IgD-negative memory B cell (primary cell): ENCODE data around the gene SIGLEC11. TPM values are rescaled to one million over a fixed set of nuclear protein-coding genes. Genes with fewer than 3 reads are reported as not detected.
"Not testable (repeated sequence)": the region's sequence is repeated elsewhere in the genome, so short reads cannot be mapped to it uniquely, and the experiment has no call there.

Source experiments
- H3K27ac Mint-ChIP-seq, 3 donors: one replicate each; pipeline ENCODE4 v1.8.0; 2020 to 2022; ENCODE audit warnings: mild to moderate bottlenecking in 3 of 3, mixed read lengths in 3 of 3, moderate library complexity in 1 of 3
- H3K27me3 Mint-ChIP-seq: one replicate; pipeline ENCODE4 v1.8.0; 2021; ENCODE audit warnings: mixed read lengths
- H3K36me3 Mint-ChIP-seq: one replicate; pipeline ENCODE4 v1.8.0; 2020; ENCODE audit warnings: mild to moderate bottlenecking, mixed read lengths
- H3K4me1 Mint-ChIP-seq, 3 donors: one replicate each; pipeline ENCODE4 v1.8.0; 2020 to 2022; ENCODE audit warnings: mixed read lengths in 3 of 3, mild to moderate bottlenecking in 1 of 3
- H3K4me3 Mint-ChIP-seq, 4 donors: one replicate each; pipeline ENCODE4 v1.8.0; 2020 to 2022; ENCODE audit warnings: mild to moderate bottlenecking in 4 of 4, mixed read lengths in 4 of 4, moderate library complexity in 3 of 4
- H3K9me3 Mint-ChIP-seq, 3 donors: one replicate each; pipeline ENCODE4 v1.8.0; 2020 to 2021; ENCODE audit warnings: mixed read lengths in 3 of 3, mild to moderate bottlenecking in 1 of 3
- polyA plus RNA-seq: library from polyadenylated mRNA; unstranded; fragments of 300-500 nt; fragmentation: Illumina TruSeq; gene quantifications from one replicate; pipeline ENCODE4 v1.2.3, GENCODE V29; 2021

The SIGLEC11 gene
- polyA plus RNA-seq, 1 donor from 2014 or later: not detected

- H3K27ac Mint-ChIP-seq: peak overlapping the region; percentile 98 to 100 (median 100)
- H3K4me1 Mint-ChIP-seq: peaks cover 27 to 36% (median 33%) of the 10 kb centered on the region in 3 donors
- H3K36me3 Mint-ChIP-seq: peaks cover 2% of the 10 kb centered on the region
- peaks cover 6% of the 10 kb centered on the region for H3K27me3 Mint-ChIP-seq
- peaks cover 0 to 7% (median 0%) of the 10 kb centered on the region in 3 donors for H3K9me3 Mint-ChIP-seq
- H3K4me3 Mint-ChIP-seq: peak overlapping the region; percentile 96 to 100 (median 98)
These were observed 31.1 kb downstream of the SIGLEC11 start for GRCh38 chr19:49929611-49930482.

DNA sequence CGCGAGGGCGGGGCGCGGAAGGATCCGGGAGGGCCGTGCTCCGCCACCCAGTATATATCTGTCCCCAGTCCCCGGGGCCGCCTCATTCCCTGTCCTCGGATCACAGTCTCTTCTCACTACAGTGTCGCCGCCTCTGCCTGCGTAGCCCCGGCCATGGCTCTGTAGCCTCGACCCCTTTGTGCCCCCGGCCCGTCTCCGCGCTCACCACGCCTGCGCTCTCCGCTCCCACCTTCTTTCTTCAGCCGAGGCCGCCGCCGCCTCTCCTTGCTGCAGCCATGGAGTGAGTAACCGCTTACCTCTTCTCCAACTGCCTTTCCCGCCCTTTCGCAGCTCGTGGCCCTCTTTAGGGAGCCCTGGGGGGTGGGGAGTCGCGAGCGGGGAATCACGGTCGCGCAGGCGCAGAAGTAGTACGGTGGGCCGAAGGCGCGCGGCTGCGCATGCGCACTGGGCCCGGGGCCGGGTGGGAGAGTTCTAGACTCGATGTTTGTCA lies 31.8 kb downstream of the SIGLEC11 start, which contains the start of the genes ATF5 and NUP62:
ATF5 (plus strand) TSS at position 85 of the 490 bp plus-strand sequence. CDS start 1,646 bp downstream, outside the sequence.
NUP62 (minus strand) TSS at position 384 of the 490 bp plus-strand sequence. CDS start 19,697 bp downstream, outside the sequence.
- Mint-ChIP-seq H3K27me3 (peaks cover 6% of the 10 kb centered on the region), H3K9me3 (peaks cover 0 to 7% (median 0%) of the 10 kb centered on the region in 3 donors), H3K27ac (peak within 1 kb of the TSS; percentile 98 to 100 (median 100)), H3K4me1 (peaks cover 27 to 36% (median 35%) of the 10 kb centered on the region in 3 donors), H3K4me3 (peak within 1 kb of the TSS; percentile 96 to 100 (median 98)), H3K36me3 (peaks cover 2% of the 10 kb centered on the region)

DNA sequence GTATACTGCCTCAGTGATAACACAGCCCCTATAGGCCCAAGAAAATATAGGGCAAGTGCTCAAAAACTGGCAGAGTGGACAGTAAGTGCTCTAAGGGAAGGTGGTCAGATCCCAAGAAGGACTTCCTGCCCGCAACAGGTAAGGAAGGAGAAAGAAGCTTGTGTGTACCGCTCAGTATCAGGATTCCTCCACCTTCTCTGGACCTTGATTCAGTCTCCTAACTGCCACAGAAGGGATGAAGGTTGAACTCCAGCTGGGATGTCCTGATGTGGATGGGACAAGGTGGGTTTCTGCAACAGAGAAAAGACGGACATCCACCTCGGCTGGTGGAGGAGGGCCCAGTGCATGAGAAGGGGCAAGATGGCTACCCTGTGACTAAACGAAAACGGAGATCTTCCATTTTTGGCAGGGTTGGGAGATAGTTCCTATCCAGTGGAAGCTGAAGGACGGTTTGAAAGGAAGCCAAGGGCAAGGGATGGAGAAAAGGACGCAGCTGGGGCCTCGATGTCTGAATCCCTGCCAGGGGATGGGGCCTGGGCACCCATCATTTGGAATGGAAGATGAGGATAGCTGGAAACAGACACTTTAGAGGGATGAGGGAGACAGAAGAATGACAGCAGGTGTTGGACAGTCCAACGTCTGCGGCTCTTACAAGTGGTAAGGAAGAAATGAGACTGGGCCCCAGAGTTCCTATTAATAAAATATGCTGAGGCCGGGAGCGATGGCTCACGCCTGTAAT lies 33.3 kb downstream of the SIGLEC11 start:
- peaks cover 0 to 7% (median 0%) of the 10 kb centered on the region in 3 donors for H3K9me3 Mint-ChIP-seq
- peak overlapping the region; percentile 64 to 100 (median 98) for H3K27ac Mint-ChIP-seq
- H3K27me3 Mint-ChIP-seq: peaks cover 6% of the 10 kb centered on the region
- H3K36me3 Mint-ChIP-seq: peaks cover 2% of the 10 kb centered on the region
- peak overlapping the region; percentile 96 to 100 (median 98) for H3K4me3 Mint-ChIP-seq
- peaks cover 27 to 42% (median 31%) of the 10 kb centered on the region in 3 donors for H3K4me1 Mint-ChIP-seq

DNA sequence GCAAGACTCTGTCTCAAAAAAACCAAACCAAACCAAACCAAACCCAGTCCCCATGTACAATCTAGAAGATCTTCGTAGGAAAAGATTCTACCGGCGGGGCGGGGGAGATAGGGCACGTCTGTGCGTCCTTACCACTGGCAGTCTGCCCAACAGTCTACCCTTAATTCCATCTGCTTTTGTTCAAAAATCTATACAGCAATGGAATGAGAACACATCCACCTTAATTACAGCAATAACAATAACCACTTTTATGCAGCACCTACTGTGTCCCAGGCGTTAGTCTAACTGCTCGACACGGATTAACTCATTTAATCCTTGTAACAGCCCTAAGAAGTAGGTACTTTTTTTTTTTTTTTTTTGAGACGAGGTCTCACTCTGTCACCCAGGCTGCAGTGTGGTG lies 34.5 kb downstream of the SIGLEC11 start:
- H3K9me3 Mint-ChIP-seq: peaks cover 0 to 7% (median 0%) of the 10 kb centered on the region in 3 donors
- H3K4me1 Mint-ChIP-seq: peaks cover 31 to 43% (median 31%) of the 10 kb centered on the region in 3 donors
- peaks cover 2% of the 10 kb centered on the region for H3K36me3 Mint-ChIP-seq
- peak overlapping the region in 1 of 4 donors; percentile 32 for H3K4me3 Mint-ChIP-seq
- no peak overlapping the region for H3K27ac Mint-ChIP-seq
- peaks cover 6% of the 10 kb centered on the region for H3K27me3 Mint-ChIP-seq

DNA sequence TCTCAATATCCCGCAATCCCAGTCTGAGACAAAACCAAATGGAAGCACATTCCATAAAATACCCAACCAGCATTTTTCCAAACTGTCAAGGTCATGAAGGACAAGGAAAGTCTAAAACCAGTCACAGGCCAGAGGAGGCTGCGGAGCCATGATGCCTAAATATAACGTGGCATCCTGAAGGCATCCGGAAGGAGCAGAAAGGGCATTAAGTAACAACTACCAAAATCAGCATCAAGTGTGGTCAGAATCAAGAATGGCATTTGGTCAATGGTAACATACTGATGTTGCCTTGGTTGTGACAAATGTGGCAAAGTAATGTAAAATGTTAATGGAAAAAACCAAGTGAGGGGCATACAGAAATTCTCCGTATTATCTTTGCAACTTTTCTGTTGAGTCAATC lies 35.5 kb downstream of the SIGLEC11 start:
- peaks cover 27 to 45% (median 33%) of the 10 kb centered on the region in 3 donors for H3K4me1 Mint-ChIP-seq
- peak overlapping the region in 1 of 4 donors; percentile 27 for H3K4me3 Mint-ChIP-seq
- peaks cover 6% of the 10 kb centered on the region for H3K27me3 Mint-ChIP-seq
- peaks cover 0 to 5% (median 0%) of the 10 kb centered on the region in 3 donors for H3K9me3 Mint-ChIP-seq
- peaks cover 2% of the 10 kb centered on the region for H3K36me3 Mint-ChIP-seq
- H3K27ac Mint-ChIP-seq: peak overlapping the region in 1 of 3 donors; percentile 85

GRCh38 chr19:49924881-49925210 lies 36.1 kb downstream of the SIGLEC11 start:
- H3K36me3 Mint-ChIP-seq, H3K9me3 Mint-ChIP-seq, H3K27me3 Mint-ChIP-seq: not testable (repeated sequence)
- Mint-ChIP-seq H3K27ac (peak overlapping the region in 2 of 3 donors; percentile 46 to 85), H3K4me1 (peaks cover 23 to 41% (median 32%) of the 10 kb centered on the region in 3 donors), H3K4me3 (peak overlapping the region in 1 of 4 donors; percentile 76)

DNA sequence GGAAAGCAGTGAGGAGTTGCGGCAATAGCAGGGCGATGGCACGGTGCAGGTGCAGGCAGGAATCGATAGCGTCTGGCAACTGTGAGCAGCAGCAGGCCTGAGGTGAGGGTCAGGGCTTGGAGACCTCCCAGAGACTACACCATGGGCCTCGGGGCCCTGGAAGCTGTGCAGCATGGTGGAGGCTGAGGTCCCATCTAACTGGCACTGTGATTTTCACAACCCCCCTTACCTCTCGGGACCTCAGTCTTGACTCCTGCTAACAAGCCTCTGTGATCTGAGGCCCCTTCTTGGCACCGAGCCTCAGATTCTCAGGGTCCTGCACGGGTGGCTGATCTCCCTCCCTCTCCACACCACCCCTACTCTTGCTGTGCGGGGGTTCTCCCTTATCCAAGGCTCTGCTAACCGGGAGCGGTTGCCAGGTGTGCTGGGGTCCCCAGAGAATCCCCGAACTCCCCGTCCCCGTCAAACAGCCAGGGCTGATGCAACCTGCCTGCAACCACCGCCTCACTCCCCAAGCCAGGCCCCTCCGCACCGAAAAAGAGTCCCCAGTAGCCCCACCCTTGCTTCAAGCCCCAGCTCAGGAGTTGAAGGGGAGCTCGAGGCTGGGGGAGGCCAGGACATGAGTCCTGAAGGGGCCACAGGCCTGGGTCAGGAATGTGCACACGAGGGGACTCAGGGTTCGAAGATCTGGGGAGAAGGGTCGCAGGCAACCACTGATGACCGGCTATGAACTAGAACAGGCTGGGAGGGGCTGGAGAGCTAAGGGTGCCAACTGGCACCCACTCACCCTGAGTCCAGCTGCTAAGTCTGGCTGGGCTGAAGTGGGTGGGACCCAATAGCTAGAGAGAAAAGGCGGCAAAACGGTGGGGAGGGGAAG lies 36.7 kb downstream of the SIGLEC11 start:
- no peaks in the 10 kb centered on the region for H3K9me3 Mint-ChIP-seq
- peaks cover 3% of the 10 kb centered on the region for H3K36me3 Mint-ChIP-seq
- peaks cover 17 to 41% (median 34%) of the 10 kb centered on the region in 3 donors for H3K4me1 Mint-ChIP-seq
- H3K4me3 Mint-ChIP-seq: peak overlapping the region; percentile 12 to 76 (median 52)
- H3K27me3 Mint-ChIP-seq: peaks cover 2% of the 10 kb centered on the region
- peak overlapping the region; percentile 47 to 88 (median 85) for H3K27ac Mint-ChIP-seq

DNA sequence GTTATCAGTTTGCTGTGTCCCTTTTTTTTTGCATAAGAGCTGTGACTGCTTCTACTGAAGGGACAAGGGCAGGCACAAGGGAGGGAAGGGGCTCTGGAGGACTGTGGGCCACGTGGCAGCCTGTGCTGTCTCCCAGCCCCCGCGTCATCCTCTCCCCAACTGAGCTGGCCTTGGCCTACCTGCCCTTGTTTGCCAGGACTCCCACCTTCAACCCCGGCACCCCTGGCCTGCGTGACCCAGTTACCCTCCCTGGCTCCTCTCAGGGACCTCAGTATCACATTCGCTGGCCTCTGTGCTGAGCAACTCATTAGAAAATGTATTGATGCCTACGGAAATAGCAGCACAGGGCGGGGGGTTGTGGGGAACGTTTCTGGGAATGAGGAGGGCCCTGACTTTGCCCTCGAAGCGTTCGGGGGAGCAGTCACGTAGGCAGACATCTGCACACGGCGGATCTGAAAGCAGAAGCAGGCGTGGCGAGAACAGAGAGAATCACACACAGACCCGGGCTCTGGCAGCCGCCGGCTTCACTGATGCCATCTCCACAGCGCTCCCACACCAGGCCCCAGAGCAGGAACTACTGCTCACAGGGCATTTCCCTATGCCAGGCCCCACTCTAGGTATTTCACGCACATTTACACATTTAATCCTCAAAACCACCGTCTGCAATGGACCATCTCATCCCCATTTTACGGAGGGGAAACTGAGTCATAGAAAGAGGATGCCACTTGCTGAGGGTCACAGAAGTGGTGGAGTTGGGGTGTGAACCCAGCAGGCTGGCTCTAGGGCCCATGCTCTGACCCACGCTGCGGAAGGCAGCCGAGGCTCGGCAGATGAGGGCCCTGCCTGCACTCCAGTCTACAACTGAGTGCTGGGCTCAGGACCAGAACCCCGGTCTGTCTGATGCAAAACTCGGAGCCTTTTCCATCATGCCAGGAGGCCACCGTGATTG lies 37.6 kb downstream of the SIGLEC11 start:
- peaks cover 11 to 38% (median 35%) of the 10 kb centered on the region in 3 donors for H3K4me1 Mint-ChIP-seq
- H3K36me3 Mint-ChIP-seq: peaks cover 3% of the 10 kb centered on the region
- H3K27ac Mint-ChIP-seq: peak overlapping the region in 2 of 3 donors; percentile 85 to 88
- peak overlapping the region in 3 of 4 donors; percentile 73 to 88 (median 83) for H3K4me3 Mint-ChIP-seq
- H3K9me3 Mint-ChIP-seq: no peaks in the 10 kb centered on the region
- H3K27me3 Mint-ChIP-seq: no peaks in the 10 kb centered on the region

- Mint-ChIP-seq H3K27me3 (no peaks in the 10 kb centered on the region), H3K4me3 (no peak overlapping the region), H3K27ac (peak overlapping the region in 1 of 3 donors; percentile 67), H3K4me1 (peaks cover 5 to 39% (median 32%) of the 10 kb centered on the region in 3 donors), H3K9me3 (no peaks in the 10 kb centered on the region), H3K36me3 (peaks cover 2% of the 10 kb centered on the region)
These were observed 38.8 kb downstream of the SIGLEC11 start for GRCh38 chr19:49921871-49922795.

GRCh38 chr19:49920624-49921363 lies 40.2 kb downstream of the SIGLEC11 start:
- Mint-ChIP-seq H3K4me3 (peak overlapping the region; percentile 30 to 90 (median 66)), H3K36me3 (peaks cover 2% of the 10 kb centered on the region), H3K27me3 (no peaks in the 10 kb centered on the region), H3K4me1 (peaks cover 11 to 40% (median 37%) of the 10 kb centered on the region in 3 donors), H3K27ac (peak overlapping the region; percentile 81 to 91 (median 90)), H3K9me3 (no peaks in the 10 kb centered on the region)

- H3K27ac Mint-ChIP-seq: peak overlapping the region; percentile 25 to 96 (median 94)
- peaks cover 7% of the 10 kb centered on the region for H3K36me3 Mint-ChIP-seq
- H3K4me3 Mint-ChIP-seq: peak overlapping the region in 1 of 4 donors; percentile 63
- H3K27me3 Mint-ChIP-seq: no peaks in the 10 kb centered on the region
- peaks cover 25 to 43% (median 37%) of the 10 kb centered on the region in 3 donors for H3K4me1 Mint-ChIP-seq
- H3K9me3 Mint-ChIP-seq: no peaks in the 10 kb centered on the region
These were observed 42.9 kb downstream of the SIGLEC11 start for GRCh38 chr19:49918089-49918488.
